HepG2 (cell line): ENCODE measurements around the gene KANTR. TPM values are rescaled to one million over a fixed set of nuclear protein-coding genes. Genes with fewer than 3 reads are reported as not detected.

Source experiments
- ASH2L ChIP-seq: fragments of 300-600, 200-600 bp; sonication (generic); IDR thresholded peaks from 2 replicates; pipeline ENCODE4 v1.7.0; 2017; ENCODE audit warnings: low read depth, mild to moderate bottlenecking, moderate library complexity, mixed read lengths, low read length; ENCODE audit not compliant: insufficient read length
- ATF4 ChIP-seq, 2 experiments: fragments of 450-650 bp in 1 of 2; sonication (generic) in 1 of 2; formaldehyde crosslinking; IDR thresholded peaks; 2 replicates each; pipeline versions ENCODE4 v1.5.0 to v1.8.0; 2020 to 2022; ENCODE audit warnings: mild to moderate bottlenecking in 1 of 2, missing genetic modification reagents in 1 of 2
- CREB1 ChIP-seq, 2 experiments: fragments of 450-650 bp in 1 of 2; IDR thresholded peaks; 2 replicates each; pipeline ENCODE4 v1.6.1; 2016 to 2017; ENCODE audit warnings: control low read depth in 1 of 2, mild to moderate bottlenecking in 1 of 2, missing compliant biosample characterization in 1 of 2, missing genetic modification characterization in 1 of 2
- CSRNP1 ChIP-seq: sonication (generic); formaldehyde crosslinking; IDR thresholded peaks from 2 replicates; pipeline ENCODE4 v1.8.1; 2023; ENCODE audit warnings: mild to moderate bottlenecking, missing genetic modification reagents
- GZF1 ChIP-seq: sonication (generic); formaldehyde crosslinking; IDR thresholded peaks from 2 replicates; pipeline ENCODE4 v1.5.1; 2020; ENCODE audit warnings: mild to moderate bottlenecking, missing genetic modification reagents
- HMGA1 ChIP-seq: sonication (generic); formaldehyde crosslinking; conservative IDR thresholded peaks from 2 replicates; pipeline ENCODE4 v1.4.0; 2020; ENCODE audit warnings: missing genetic modification reagents
- IRF9 ChIP-seq: sonication (generic); formaldehyde crosslinking; IDR thresholded peaks from 2 replicates; pipeline ENCODE4 v1.8.0; 2022; ENCODE audit warnings: missing genetic modification reagents, mild to moderate bottlenecking, borderline replicate concordance
- KLF6 ChIP-seq: IDR thresholded peaks from 2 replicates; pipeline ENCODE4 v1.8.0; 2016; ENCODE audit warnings: missing biosample characterization, missing genetic modification reagents
- LBX2 ChIP-seq: sonication (generic); formaldehyde crosslinking; IDR thresholded peaks from 2 replicates; pipeline ENCODE4 v1.5.0; 2020; ENCODE audit warnings: missing genetic modification reagents, mild to moderate bottlenecking, borderline replicate concordance
- MAF1 ChIP-seq: sonication (generic); formaldehyde crosslinking; IDR thresholded peaks from 2 replicates; pipeline ENCODE4 v1.5.0; 2020; ENCODE audit warnings: missing genetic modification reagents, borderline replicate concordance
- PCBP2 ChIP-seq: fragments of 200-400 bp; formaldehyde crosslinking; optimal IDR thresholded peaks from 2 replicates; pipeline ENCODE3; 2018; ENCODE audit warnings: low read length, low read depth; ENCODE audit not compliant: poor library complexity, severe bottlenecking
- RBM39 ChIP-seq: fragments of 200-400 bp; formaldehyde crosslinking; IDR thresholded peaks from one replicate; pipeline ENCODE4 v1.6.1; 2018; ENCODE audit warnings: antibody characterized with exemption, mild to moderate bottlenecking, low read depth, low read length; ENCODE audit not compliant: poor library complexity, severe bottlenecking
- SAP130 ChIP-seq: IDR thresholded peaks from 2 replicates; pipeline ENCODE4 v1.6.1; 2016; ENCODE audit warnings: low read depth
- SNAI1 ChIP-seq: sonication (generic); formaldehyde crosslinking; IDR thresholded peaks from 2 replicates; pipeline ENCODE4 v1.5.0; 2020; ENCODE audit warnings: mild to moderate bottlenecking, missing genetic modification reagents, borderline replicate concordance
- SNRNP70 ChIP-seq: fragments of 200-400 bp; formaldehyde crosslinking; IDR thresholded peaks from 2 replicates; pipeline ENCODE4 v1.6.1; 2017; ENCODE audit warnings: mild to moderate bottlenecking, low read depth, low read length, moderate library complexity
- SOX6 ChIP-seq, 2 experiments: fragments of 450-650 bp in 1 of 2; sonication (generic) in 1 of 2; formaldehyde crosslinking in 1 of 2; IDR thresholded peaks; 2 replicates each; pipeline versions ENCODE4 v1.4.0 to v1.6.1; 2017 to 2020; ENCODE audit warnings: antibody characterized with exemption in 1 of 2, mild to moderate bottlenecking in 1 of 2, missing genetic modification reagents in 1 of 2
- TARDBP ChIP-seq: sonication (generic); formaldehyde crosslinking; IDR thresholded peaks from 2 replicates; pipeline ENCODE4 v1.8.0; 2022; ENCODE audit warnings: mild to moderate bottlenecking, missing genetic modification reagents
- WIZ ChIP-seq: sonication (generic); formaldehyde crosslinking; IDR thresholded peaks from 2 replicates; pipeline ENCODE4 v1.5.1; 2020; ENCODE audit warnings: mild to moderate bottlenecking, missing genetic modification reagents
- ZBTB38 ChIP-seq: sonication (generic); formaldehyde crosslinking; IDR thresholded peaks from 2 replicates; pipeline ENCODE4 v1.5.1; 2020; ENCODE audit warnings: mild to moderate bottlenecking, missing genetic modification reagents
- ZFP90 ChIP-seq: sonication (generic); formaldehyde crosslinking; IDR thresholded peaks from 2 replicates; pipeline ENCODE4 v1.8.0; 2022; ENCODE audit warnings: missing genetic modification reagents, mild to moderate bottlenecking, inconsistent platforms, borderline replicate concordance
- ZNF138 ChIP-seq: sonication (generic); formaldehyde crosslinking; IDR thresholded peaks from 2 replicates; pipeline ENCODE4 v1.5.0; 2020; ENCODE audit warnings: mild to moderate bottlenecking, low read depth, missing genetic modification reagents
- ZNF235 ChIP-seq: sonication (generic); formaldehyde crosslinking; IDR thresholded peaks from 2 replicates; pipeline ENCODE4 v1.8.1; 2023; ENCODE audit warnings: mild to moderate bottlenecking, missing genetic modification reagents, borderline replicate concordance
- ZNF558 ChIP-seq: sonication (generic); formaldehyde crosslinking; IDR thresholded peaks from 2 replicates; pipeline ENCODE4 v1.9.0; 2022; ENCODE audit warnings: mild to moderate bottlenecking, missing genetic modification reagents, borderline replicate concordance
- polyA plus RNA-seq, 8 experiments: library from polyadenylated mRNA; depleted of rRNA in 3 of 8; stranded (reverse) in 7 of 8; unstranded in 1 of 8; fragments of >200 nt; fragmentation: Illumina TruSeq in 4 of 8; extraction: Trizol in 4 of 8; gene quantifications; 2 replicates each; pipeline versions ENCODE4 v1.2.1 to v1.2.3, GENCODE V29; 2011 to 2016; ENCODE audit warnings: low read depth in 4 of 8, missing spikeins in 1 of 8, mixed read lengths in 1 of 8; ENCODE audit not compliant: insufficient read depth in 1 of 8
- total RNA-seq, 5 experiments: library from RNA; depleted of rRNA; stranded (reverse); fragments of >200 nt; fragmentation: Illumina TruSeq; extraction: Trizol; gene quantifications; 2 replicates each; pipeline ENCODE4 v1.2.3, GENCODE V29; 2016; ENCODE audit warnings: low read depth in 1 of 5

KANTR gene
- total and polyA plus RNA-seq, 2 of the 13 experiments (the other 11 are each of a cell fraction or from before 2014, with no cell fraction given), result 4.4 to 9.0 TPM

- TF ChIP-seq RBM39 (no peak), SOX6 (IDR thresholded peaks at IDR 0.05) (no peak), SOX6 (CRISPR knock-in tag; IDR thresholded peaks at IDR 0.05) (0 out of 2 replicates have a peak, but pooled peaks have one; percentile 37), CSRNP1 (CRISPR knock-in tag) (no peak), PCBP2 (no peak), ATF4 (CRISPR knock-in tag; IDR thresholded peaks at IDR 0.05) (peak in 1 of 2 experiments; percentile 79; a peak in 2 of 4 replicates), GZF1 (CRISPR knock-in tag) (no peak), ZFP90 (no peak), ASH2L (no peak), ZBTB38 (no peak), SAP130 (peak; percentile 72), SNAI1 (CRISPR knock-in tag) (no peak), CREB1 (IDR thresholded peaks at IDR 0.05) (peak; percentile 85), CREB1 (CRISPR knock-in tag; IDR thresholded peaks at IDR 0.05) (peak; percentile 84), IRF9 (peak; percentile 67; the same call in 1 of the 2 replicates), HMGA1 (no peak), ZNF558 (CRISPR knock-in tag) (no peak; the same call in 1 of the 2 replicates), ZNF138 (CRISPR knock-in tag) (no peak), LBX2 (no peak), MAF1 (no peak), SNRNP70 (no peak), WIZ (no peak), ZNF235 (CRISPR knock-in tag) (no peak), KLF6 (peak; percentile 49; the same call in 1 of the 2 replicates), TARDBP (CRISPR knock-in tag) (no peak)
Observed at GRCh38 chrX:53081925-53082772, 11.8 kb upstream of the KANTR start, which contains the start of gene TSPYL2 (continued).
